HepG2 (cell line): ENCODE measurements around the gene LYRM4. TPM values are rescaled to one million over a fixed set of nuclear protein-coding genes. Genes with fewer than 3 reads are reported as not detected.

Experiments
- ATAC-seq: fragments of 200-7000 bp; cut with Tn5 transposase; 3 replicates; pipeline ENCODE4 v1.9.1; 2020; ENCODE audit warnings: mild to moderate bottlenecking, moderate library complexity
- BruUV-seq: library from RNA; stranded (reverse); fragments of 400-500 nt; replicated peaks from 2 replicates; lab custom pipeline; 2021; lab: Mats Ljungman, UMichigan
- CTCF ChIA-PET: fragments of 300-600 bp; formaldehyde crosslinking; extraction: SDS; loops from one replicate; lab custom pipeline; 2021; ENCODE audit warnings: low total read pairs, inconsistent platforms, low intra/inter-chr PET ratio; lab: Yijun Ruan, JAX
- POLR2A ChIA-PET: fragments of 350-600 bp; sonication (Branson Sonifier 250); formaldehyde crosslinking; loops from one replicate; lab custom pipeline; 2020; ENCODE audit warnings: antibody characterized with exemption, inconsistent platforms; lab: Yijun Ruan, JAX
- DNase-seq: peaks from one replicate; pipeline ENCODE4 v3.0.0-alpha.2; 2015; ENCODE audit warnings: low spot score
- FAIRE-seq: peaks from 3 replicates; lab custom pipeline; 2011; peaks lifted over from hg19 to GRCh38; lab: Jason Lieb, UNC
- H2AFZ ChIP-seq: one replicate; pipeline ENCODE4 v1.6.1; 2011; ENCODE audit warnings: low read length, inconsistent platforms
- H3K27ac ChIP-seq: fragments of 300-600 bp; 3 replicates; pipeline ENCODE4 v1.8.0; 2011; ENCODE audit warnings: mixed run types, mild to moderate bottlenecking, mixed read lengths, low read length, inconsistent platforms; ENCODE audit not compliant: insufficient read depth; ENCODE audit errors: extremely low read length
- H3K27me3 ChIP-seq, 2 experiments: fragments of 200-600 bp in 1 of 2; 2 replicates in 1 of 2; 3 replicates in 1 of 2; pipeline versions ENCODE4 v1.6.0 to v1.8.0; 2011; ENCODE audit warnings: low read length in 2 of 2, mild to moderate bottlenecking in 2 of 2, moderate library complexity in 2 of 2, inconsistent platforms in 1 of 2; ENCODE audit not compliant: insufficient read depth in 2 of 2, control insufficient read depth in 1 of 2
- H3K36me3 ChIP-seq, 2 experiments: fragments of 200-600 bp in 1 of 2; replicated peaks in 1 of 2; 2 replicates in 1 of 2; 3 replicates in 1 of 2; pipeline versions ENCODE4 v1.5.1 to v1.8.0; 2011; ENCODE audit warnings: low read length in 2 of 2, inconsistent platforms in 1 of 2; ENCODE audit not compliant: insufficient read depth in 2 of 2, control insufficient read depth in 1 of 2
- H3K4me1 ChIP-seq: 2 replicates; pipeline ENCODE4 v1.5.1; 2012; ENCODE audit warnings: low read length, inconsistent platforms; ENCODE audit not compliant: insufficient read depth
- H3K4me2 ChIP-seq: 2 replicates; pipeline ENCODE4 v1.6.0; 2011; ENCODE audit warnings: low read depth, low read length, inconsistent platforms
- H3K4me3 ChIP-seq, 3 experiments: fragments of 200-600 bp in 1 of 3; sonication (generic), shearing (Covaris generic) in 1 of 3; replicated peaks in 1 of 3; 2 replicates each; pipeline ENCODE4 v1.5.1; 2011 to 2016; ENCODE audit warnings: low read length in 3 of 3, inconsistent platforms in 2 of 3, low read depth in 2 of 3, mild to moderate bottlenecking in 2 of 3, control low read depth in 1 of 3, mixed read lengths in 1 of 3; ENCODE audit not compliant: insufficient read depth in 1 of 3
- H3K79me2 ChIP-seq: one replicate; pipeline ENCODE4 v1.6.1; 2011; ENCODE audit warnings: low read length, inconsistent platforms; ENCODE audit not compliant: insufficient read depth
- H3K9ac ChIP-seq: 2 replicates; pipeline ENCODE4 v1.6.0; 2011; ENCODE audit warnings: mild to moderate bottlenecking, low read depth, low read length, inconsistent platforms; ENCODE audit not compliant: insufficient read depth
- H3K9me3 ChIP-seq: 2 replicates; pipeline ENCODE4 v1.5.1; 2012; ENCODE audit warnings: mild to moderate bottlenecking, low read length
- H4K20me1 ChIP-seq: 2 replicates; pipeline ENCODE4 v1.6.0; 2011; ENCODE audit warnings: inconsistent platforms, mild to moderate bottlenecking, low read length, moderate library complexity; ENCODE audit not compliant: insufficient read depth
- AKAP8 ChIP-seq: sonication (generic); formaldehyde crosslinking; IDR thresholded peaks from 2 replicates; pipeline ENCODE4 v1.5.1; 2020; ENCODE audit warnings: mild to moderate bottlenecking, missing genetic modification reagents
- EED ChIP-seq: sonication (generic); formaldehyde crosslinking; IDR thresholded peaks from 2 replicates; pipeline ENCODE4 v1.5.0; 2020; ENCODE audit warnings: mild to moderate bottlenecking, missing genetic modification reagents
- MED1 ChIP-seq: sonication (generic); formaldehyde crosslinking; IDR thresholded peaks from 2 replicates; pipeline ENCODE4 v1.4.0; 2020; ENCODE audit warnings: missing genetic modification reagents
- NR2C2 ChIP-seq: sonication (generic); formaldehyde crosslinking; IDR thresholded peaks from 2 replicates; pipeline ENCODE4 v1.4.0; 2020; ENCODE audit warnings: missing genetic modification reagents, mild to moderate bottlenecking, moderate library complexity, borderline replicate concordance
- SATB2 ChIP-seq: sonication (generic); formaldehyde crosslinking; IDR thresholded peaks from 2 replicates; pipeline ENCODE4 v1.5.0; 2020; ENCODE audit warnings: missing genetic modification reagents
- TAF1 ChIP-seq: sonication (generic); formaldehyde crosslinking; IDR thresholded peaks from 2 replicates; pipeline ENCODE4 v1.4.0; 2020; ENCODE audit warnings: missing genetic modification reagents
- THYN1 ChIP-seq: sonication (generic); formaldehyde crosslinking; IDR thresholded peaks from 2 replicates; pipeline ENCODE4 v1.8.1; 2023; ENCODE audit warnings: low read depth, mild to moderate bottlenecking, moderate library complexity, missing genetic modification reagents, borderline replicate concordance
- ZFX ChIP-seq: sonication (generic); formaldehyde crosslinking; IDR thresholded peaks from 2 replicates; pipeline ENCODE4 v1.4.0; 2020; ENCODE audit warnings: mild to moderate bottlenecking, low read depth, missing genetic modification reagents, moderate library complexity
- ZNF136 ChIP-seq: sonication (generic); formaldehyde crosslinking; IDR thresholded peaks from 2 replicates; pipeline ENCODE4 v1.8.1; 2022; ENCODE audit warnings: low read depth, mild to moderate bottlenecking, moderate library complexity, missing genetic modification reagents
- ZNF264 ChIP-seq: sonication (generic); formaldehyde crosslinking; IDR thresholded peaks from 2 replicates; pipeline ENCODE4 v1.4.0; 2020; ENCODE audit warnings: missing genetic modification reagents
- ZNF660 ChIP-seq: sonication (generic); formaldehyde crosslinking; IDR thresholded peaks from 2 replicates; pipeline ENCODE4 v1.5.1; 2020; ENCODE audit warnings: mild to moderate bottlenecking, low read depth, missing genetic modification reagents, borderline replicate concordance
- ZNF768 ChIP-seq: sonication (generic); formaldehyde crosslinking; IDR thresholded peaks from 2 replicates; pipeline ENCODE4 v1.4.0; 2020; ENCODE audit warnings: missing genetic modification reagents
- WGBS: methylation state at CpG from one replicate; pipeline ENCODE4 v1.1.6; 2017; ENCODE audit warnings: low lambda C conversion rate; 5-methylcytosine and 5-hydroxymethylcytosine counted together
- in situ Hi-C: cut with HindIII; loops from 2 replicates; pipeline ENCODE4 v1.10.0; 2017; ENCODE audit warnings: low pct_unique_long_range_greater_than_20kb; ENCODE audit not compliant: extremely low pct_ligation_motif_present
- intact Hi-C: fragments of 100-400 bp; cut with micrococcal nuclease; formaldehyde crosslinking; loops from one replicate; pipeline ENCODE4 v1.10.0; 2022; ENCODE audit not compliant: unreplicated experiment
- polyA plus RNA-seq, 8 experiments: library from polyadenylated mRNA; depleted of rRNA in 3 of 8; stranded (reverse) in 7 of 8; unstranded in 1 of 8; fragments of >200 nt; fragmentation: Illumina TruSeq in 4 of 8; extraction: Trizol in 4 of 8; gene quantifications; 2 replicates each; pipeline versions ENCODE4 v1.2.1 to v1.2.3, GENCODE V29; 2011 to 2016; ENCODE audit warnings: low read depth in 4 of 8, missing spikeins in 1 of 8, mixed read lengths in 1 of 8; ENCODE audit not compliant: insufficient read depth in 1 of 8
- total RNA-seq, 5 experiments: library from RNA; depleted of rRNA; stranded (reverse); fragments of >200 nt; fragmentation: Illumina TruSeq; extraction: Trizol; gene quantifications; 2 replicates each; pipeline ENCODE4 v1.2.3, GENCODE V29; 2016; ENCODE audit warnings: low read depth in 1 of 5
- TF ChIP-seq, protein P1 (sequence below): sonication (generic); formaldehyde crosslinking; IDR thresholded peaks from 2 replicates; pipeline ENCODE4 v1.4.0; 2020; ENCODE audit warnings: missing genetic modification reagents, borderline replicate concordance
- TF ChIP-seq, protein P2 (sequence below): sonication (generic); formaldehyde crosslinking; IDR thresholded peaks from 2 replicates; pipeline ENCODE4 v1.4.0; 2020; ENCODE audit warnings: mild to moderate bottlenecking, missing genetic modification reagents
- TF ChIP-seq, protein P3 (sequence below): fragments of 450-650 bp; IDR thresholded peaks from 2 replicates; pipeline ENCODE4 v1.6.1; 2017; ENCODE audit warnings: mild to moderate bottlenecking
- TF ChIP-seq, protein P4 (sequence below): sonication (generic); formaldehyde crosslinking; IDR thresholded peaks from 2 replicates; pipeline ENCODE4 v1.5.0; 2020; ENCODE audit warnings: missing genetic modification reagents, mild to moderate bottlenecking, borderline replicate concordance
- TF ChIP-seq, protein P5 (sequence below): sonication (generic); formaldehyde crosslinking; IDR thresholded peaks from 2 replicates; pipeline ENCODE4 v1.5.1; 2020; ENCODE audit warnings: mild to moderate bottlenecking, missing genetic modification reagents, borderline replicate concordance

LYRM4 gene
- total and polyA plus RNA-seq, 2 of the 13 experiments (the other 11 are each of a cell fraction or from before 2014, with no cell fraction given) = 64.6 to 67.5 TPM

DNA sequence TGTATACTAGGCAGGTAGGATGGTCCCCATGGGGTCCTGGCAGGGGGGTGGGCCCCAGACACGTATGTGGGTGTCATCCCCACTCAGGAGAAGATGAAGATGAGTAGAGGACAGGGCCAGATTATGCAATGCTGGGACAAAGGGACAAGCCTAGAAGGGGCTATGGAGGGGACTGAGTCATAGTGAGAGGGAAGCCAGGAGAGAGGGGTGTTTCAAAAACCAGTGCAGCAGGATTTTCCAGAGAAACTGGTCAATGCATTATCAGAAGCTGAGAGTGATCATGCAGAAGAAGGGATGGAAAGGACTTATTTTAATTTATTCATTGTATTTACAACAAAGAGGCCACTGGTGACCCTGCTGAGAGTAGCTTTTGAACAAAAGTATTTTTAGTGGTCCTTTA lies 101.6 kb downstream of the LYRM4 start:
- Histone ChIP-seq H3K9me3 (no peaks in the 10 kb centered on the region), H4K20me1 (no peaks in the 10 kb centered on the region), H2AFZ (no peak overlapping the region), H3K36me3 (no peaks in the 10 kb centered on the region), H3K27me3 (no peaks in the 10 kb centered on the region), H3K4me2 (no peak overlapping the region), H3K9ac (no peak overlapping the region), H3K4me3 (no peak overlapping the region), H3K79me2 (no peaks in the 10 kb centered on the region), H3K4me1 (no peaks in the 10 kb centered on the region), H3K27ac (no peak overlapping the region)
- DNase-seq (no peak), FAIRE-seq (no peak), ATAC-seq (no peak)
- in situ Hi-C loops (no loop called here), intact Hi-C loops (no loop called here)
- POLR2A ChIA-PET = no interaction called here
- whole genome bisulfite sequencing = 96% methylated on average over 1 of the region's 1 CpG
- no TSS peak for BruUV-seq
- CTCF ChIA-PET = no interaction called here
- TF ChIP-seq, protein P1, sequence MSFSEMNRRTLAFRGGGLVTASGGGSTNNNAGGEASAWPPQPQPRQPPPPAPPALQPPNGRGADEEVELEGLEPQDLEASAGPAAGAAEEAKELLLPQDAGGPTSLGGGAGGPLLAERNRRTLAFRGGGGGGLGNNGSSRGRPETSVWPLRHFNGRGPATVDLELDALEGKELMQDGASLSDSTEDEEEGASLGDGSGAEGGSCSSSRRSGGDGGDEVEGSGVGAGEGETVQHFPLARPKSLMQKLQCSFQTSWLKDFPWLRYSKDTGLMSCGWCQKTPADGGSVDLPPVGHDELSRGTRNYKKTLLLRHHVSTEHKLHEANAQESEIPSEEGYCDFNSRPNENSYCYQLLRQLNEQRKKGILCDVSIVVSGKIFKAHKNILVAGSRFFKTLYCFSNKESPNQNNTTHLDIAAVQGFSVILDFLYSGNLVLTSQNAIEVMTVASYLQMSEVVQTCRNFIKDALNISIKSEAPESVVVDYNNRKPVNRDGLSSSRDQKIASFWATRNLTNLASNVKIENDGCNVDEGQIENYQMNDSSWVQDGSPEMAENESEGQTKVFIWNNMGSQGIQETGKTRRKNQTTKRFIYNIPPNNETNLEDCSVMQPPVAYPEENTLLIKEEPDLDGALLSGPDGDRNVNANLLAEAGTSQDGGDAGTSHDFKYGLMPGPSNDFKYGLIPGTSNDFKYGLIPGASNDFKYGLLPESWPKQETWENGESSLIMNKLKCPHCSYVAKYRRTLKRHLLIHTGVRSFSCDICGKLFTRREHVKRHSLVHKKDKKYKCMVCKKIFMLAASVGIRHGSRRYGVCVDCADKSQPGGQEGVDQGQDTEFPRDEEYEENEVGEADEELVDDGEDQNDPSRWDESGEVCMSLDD (CRISPR knock-in tag) = no peak
- TF ChIP-seq AKAP8 (CRISPR knock-in tag) (no peak), THYN1 (CRISPR knock-in tag) (no peak), ZNF768 (CRISPR knock-in tag) (no peak), ZNF660 (no peak), MED1 (CRISPR knock-in tag) (no peak), NR2C2 (CRISPR knock-in tag) (no peak), ZNF136 (CRISPR knock-in tag) (no peak), EED (no peak), TAF1 (CRISPR knock-in tag) (no peak), ZFX (CRISPR knock-in tag) (no peak), SATB2 (CRISPR knock-in tag) (no peak), ZNF264 (no peak)
- TF ChIP-seq, protein P2, sequence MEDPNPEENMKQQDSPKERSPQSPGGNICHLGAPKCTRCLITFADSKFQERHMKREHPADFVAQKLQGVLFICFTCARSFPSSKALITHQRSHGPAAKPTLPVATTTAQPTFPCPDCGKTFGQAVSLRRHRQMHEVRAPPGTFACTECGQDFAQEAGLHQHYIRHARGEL (CRISPR knock-in tag) = no peak
- TF ChIP-seq, protein P3, sequence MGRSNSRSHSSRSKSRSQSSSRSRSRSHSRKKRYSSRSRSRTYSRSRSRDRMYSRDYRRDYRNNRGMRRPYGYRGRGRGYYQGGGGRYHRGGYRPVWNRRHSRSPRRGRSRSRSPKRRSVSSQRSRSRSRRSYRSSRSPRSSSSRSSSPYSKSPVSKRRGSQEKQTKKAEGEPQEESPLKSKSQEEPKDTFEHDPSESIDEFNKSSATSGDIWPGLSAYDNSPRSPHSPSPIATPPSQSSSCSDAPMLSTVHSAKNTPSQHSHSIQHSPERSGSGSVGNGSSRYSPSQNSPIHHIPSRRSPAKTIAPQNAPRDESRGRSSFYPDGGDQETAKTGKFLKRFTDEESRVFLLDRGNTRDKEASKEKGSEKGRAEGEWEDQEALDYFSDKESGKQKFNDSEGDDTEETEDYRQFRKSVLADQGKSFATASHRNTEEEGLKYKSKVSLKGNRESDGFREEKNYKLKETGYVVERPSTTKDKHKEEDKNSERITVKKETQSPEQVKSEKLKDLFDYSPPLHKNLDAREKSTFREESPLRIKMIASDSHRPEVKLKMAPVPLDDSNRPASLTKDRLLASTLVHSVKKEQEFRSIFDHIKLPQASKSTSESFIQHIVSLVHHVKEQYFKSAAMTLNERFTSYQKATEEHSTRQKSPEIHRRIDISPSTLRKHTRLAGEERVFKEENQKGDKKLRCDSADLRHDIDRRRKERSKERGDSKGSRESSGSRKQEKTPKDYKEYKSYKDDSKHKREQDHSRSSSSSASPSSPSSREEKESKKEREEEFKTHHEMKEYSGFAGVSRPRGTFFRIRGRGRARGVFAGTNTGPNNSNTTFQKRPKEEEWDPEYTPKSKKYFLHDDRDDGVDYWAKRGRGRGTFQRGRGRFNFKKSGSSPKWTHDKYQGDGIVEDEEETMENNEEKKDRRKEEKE = no peak
- TF ChIP-seq, protein P4, sequence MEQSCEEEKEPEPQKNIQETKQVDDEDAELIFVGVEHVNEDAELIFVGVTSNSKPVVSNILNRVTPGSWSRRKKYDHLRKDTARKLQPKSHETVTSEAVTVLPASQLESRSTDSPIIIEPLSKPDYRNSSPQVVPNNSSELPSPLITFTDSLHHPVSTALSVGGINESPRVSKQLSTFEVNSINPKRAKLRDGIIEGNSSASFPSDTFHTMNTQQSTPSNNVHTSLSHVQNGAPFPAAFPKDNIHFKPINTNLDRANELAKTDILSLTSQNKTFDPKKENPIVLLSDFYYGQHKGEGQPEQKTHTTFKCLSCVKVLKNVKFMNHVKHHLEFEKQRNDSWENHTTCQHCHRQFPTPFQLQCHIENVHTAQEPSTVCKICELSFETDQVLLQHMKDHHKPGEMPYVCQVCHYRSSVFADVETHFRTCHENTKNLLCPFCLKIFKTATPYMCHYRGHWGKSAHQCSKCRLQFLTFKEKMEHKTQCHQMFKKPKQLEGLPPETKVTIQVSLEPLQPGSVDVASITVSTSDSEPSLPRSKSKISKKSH (CRISPR knock-in tag) = no peak
- TF ChIP-seq, protein P5, sequence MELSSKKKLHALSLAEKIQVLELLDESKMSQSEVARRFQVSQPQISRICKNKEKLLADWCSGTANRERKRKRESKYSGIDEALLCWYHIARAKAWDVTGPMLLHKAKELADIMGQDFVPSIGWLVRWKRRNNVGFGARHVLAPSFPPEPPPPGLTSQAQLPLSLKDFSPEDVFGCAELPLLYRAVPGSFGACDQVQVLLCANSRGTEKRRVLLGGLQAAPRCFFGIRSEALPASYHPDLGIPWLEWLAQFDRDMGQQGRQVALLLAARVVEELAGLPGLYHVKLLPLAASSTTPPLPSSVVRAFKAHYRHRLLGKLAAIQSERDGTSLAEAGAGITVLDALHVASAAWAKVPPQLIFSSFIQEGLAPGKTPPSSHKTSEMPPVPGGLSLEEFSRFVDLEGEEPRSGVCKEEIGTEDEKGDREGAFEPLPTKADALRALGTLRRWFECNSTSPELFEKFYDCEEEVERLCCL (CRISPR knock-in tag) = no peak
